H1 (cell line): Measurements from ENCODE around the gene ALKAL2. TPM values are rescaled to one million over a fixed set of nuclear protein-coding genes. Genes with fewer than 3 reads are reported as not detected.

Source experiments
- CTCF ChIA-PET: fragments of 300-600 bp; sonication (Branson Sonifier 250); formaldehyde crosslinking; loops from one replicate; lab custom pipeline; 2021; ENCODE audit not compliant: partially characterized antibody; lab: Charles Lee
- POLR2A ChIA-PET: fragments of 300-600 bp; sonication (Branson Sonifier 250); formaldehyde crosslinking; loops from one replicate; lab custom pipeline; 2021; ENCODE audit warnings: inconsistent platforms; ENCODE audit not compliant: partially characterized antibody; lab: Charles Lee
- DNase-seq, 2 experiments: peaks; one replicate each; pipeline versions ENCODE4 v3.0.0 to v3.0.0-alpha.2; 2010 to 2022; ENCODE audit warnings: low spot score in 2 of 2, low read depth in 1 of 2, mixed read lengths in 1 of 2
- FAIRE-seq: peaks from 2 replicates; lab custom pipeline; 2011; peaks lifted over from hg19 to GRCh38; lab: Jason Lieb, UNC
- H2AFZ ChIP-seq: 2 replicates; pipeline ENCODE4 v1.8.1; 2012; ENCODE audit warnings: low read length, inconsistent platforms
- H2AK5ac ChIP-seq: 2 replicates; pipeline ENCODE4 v1.6.1; 2013; ENCODE audit warnings: low read depth, low read length
- H2BK120ac ChIP-seq: replicated peaks from 2 replicates; pipeline ENCODE3; 2013; ENCODE audit warnings: low read depth, low read length, inconsistent platforms
- H2BK12ac ChIP-seq: 2 replicates; pipeline ENCODE4 v1.6.1; 2013; ENCODE audit warnings: low read depth, low read length
- H2BK15ac ChIP-seq: 2 replicates; pipeline ENCODE4 v1.6.1; 2013; ENCODE audit warnings: low read length
- H2BK20ac ChIP-seq: 2 replicates; pipeline ENCODE4 v1.6.1; 2013; ENCODE audit warnings: low read length
- H2BK5ac ChIP-seq: 2 replicates; pipeline ENCODE4 v1.6.1; 2013; ENCODE audit warnings: low read depth, low read length
- H3K14ac ChIP-seq: 2 replicates; pipeline ENCODE4 v1.6.1; 2013; ENCODE audit warnings: inconsistent platforms; ENCODE audit not compliant: insufficient read length
- H3K18ac ChIP-seq: 2 replicates; pipeline ENCODE4 v1.6.1; 2013; ENCODE audit warnings: low read length; ENCODE audit errors: extremely low read depth
- H3K23ac ChIP-seq: 2 replicates; pipeline ENCODE4 v1.6.1; 2013; ENCODE audit warnings: inconsistent platforms; ENCODE audit not compliant: insufficient read length
- H3K23me2 ChIP-seq: 2 replicates; pipeline ENCODE4 v1.6.1; 2013; ENCODE audit warnings: low read depth, low read length
- H3K27ac ChIP-seq: 2 replicates; pipeline ENCODE4 v1.6.1; 2011; ENCODE audit warnings: low read depth, low read length, inconsistent platforms
- H3K27me3 ChIP-seq, 4 experiments: replicated peaks in 1 of 4; 1 replicate in 1 of 4; 2 replicates in 3 of 4; pipeline versions ENCODE4 v1.6.1 to v1.8.1; 2011 to 2013; ENCODE audit warnings: low read length in 3 of 4, mild to moderate bottlenecking in 3 of 4, inconsistent platforms in 2 of 4, mixed read lengths in 2 of 4, moderate library complexity in 1 of 4; ENCODE audit not compliant: control insufficient read depth in 3 of 4, insufficient read depth in 3 of 4; ENCODE audit errors: extremely low read depth in 1 of 4
- H3K36me3 ChIP-seq, 4 experiments: 2 replicates each; pipeline versions ENCODE4 v1.6.1 to v1.8.1; 2011 to 2013; ENCODE audit warnings: mild to moderate bottlenecking in 4 of 4, low read length in 3 of 4, moderate library complexity in 2 of 4, control low read depth in 1 of 4, inconsistent platforms in 1 of 4; ENCODE audit not compliant: insufficient read depth in 4 of 4, control insufficient read depth in 2 of 4
- H3K4ac ChIP-seq: replicated peaks from 2 replicates; pipeline ENCODE3; 2013; ENCODE audit warnings: low read length, low read depth, mixed read lengths, inconsistent platforms; ENCODE audit not compliant: insufficient read length
- H3K4me1 ChIP-seq, 4 experiments: replicated peaks in 1 of 4; 1 replicate in 1 of 4; 2 replicates in 3 of 4; pipeline versions ENCODE4 v1.6.1 to v1.8.1; 2011 to 2013; ENCODE audit warnings: low read length in 3 of 4, inconsistent platforms in 2 of 4, mixed read lengths in 1 of 4; ENCODE audit not compliant: insufficient read depth in 4 of 4, control insufficient read depth in 3 of 4
- H3K4me2 ChIP-seq, 2 experiments: 2 replicates each; pipeline versions ENCODE4 v1.6.1 to v1.8.1; 2011 to 2013; ENCODE audit warnings: low read depth in 2 of 2, low read length in 2 of 2, control low read depth in 1 of 2, inconsistent platforms in 1 of 2, mild to moderate bottlenecking in 1 of 2; ENCODE audit not compliant: insufficient read depth in 1 of 2
- H3K4me3 ChIP-seq, 4 experiments: fragments of 200-600, 300-600 bp in 1 of 4; sonication (generic), shearing (Covaris generic), sonication (Bioruptor Twin) in 1 of 4; 2 replicates each; pipeline versions ENCODE4 v1.5.1 to v1.8.1; 2011 to 2016; ENCODE audit warnings: low read length in 4 of 4, low read depth in 3 of 4, control low read depth in 2 of 4, inconsistent platforms in 2 of 4, mild to moderate bottlenecking in 2 of 4, mixed read lengths in 1 of 4, moderate library complexity in 1 of 4; ENCODE audit not compliant: insufficient read depth in 2 of 4; ENCODE audit errors: extremely low read depth in 1 of 4
- H3K56ac ChIP-seq: replicated peaks from 2 replicates; pipeline ENCODE3; 2013; ENCODE audit warnings: low read depth, mild to moderate bottlenecking, mixed read lengths, low read length, inconsistent platforms; ENCODE audit not compliant: insufficient read length
- H3K79me1 ChIP-seq: 2 replicates; pipeline ENCODE4 v1.6.1; 2013; ENCODE audit warnings: low read depth, low read length, control low read depth
- H3K79me2 ChIP-seq, 2 experiments: 2 replicates each; pipeline versions ENCODE4 v1.6.1 to v1.8.1; 2012 to 2013; ENCODE audit warnings: low read length in 2 of 2, mild to moderate bottlenecking in 2 of 2, inconsistent platforms in 1 of 2; ENCODE audit not compliant: insufficient read depth in 2 of 2, control insufficient read depth in 1 of 2
- H3K9ac ChIP-seq, 4 experiments: replicated peaks in 1 of 4; 1 replicate in 1 of 4; 2 replicates in 3 of 4; pipeline versions ENCODE4 v1.6.1 to v1.8.1; 2011 to 2013; ENCODE audit warnings: low read depth in 3 of 4, low read length in 3 of 4, control low read depth in 2 of 4, mild to moderate bottlenecking in 2 of 4, moderate library complexity in 2 of 4, inconsistent platforms in 1 of 4; ENCODE audit errors: extremely low read depth in 1 of 4
- H3K9me3 ChIP-seq, 2 experiments: 2 replicates each; pipeline versions ENCODE4 v1.6.1 to v1.8.1; 2012 to 2013; ENCODE audit warnings: mild to moderate bottlenecking in 2 of 2, moderate library complexity in 2 of 2, control low read depth in 1 of 2, inconsistent platforms in 1 of 2, low read depth in 1 of 2, low read length in 1 of 2, mixed read lengths in 1 of 2; ENCODE audit not compliant: insufficient read depth in 2 of 2
- H4K20me1 ChIP-seq, 2 experiments: replicated peaks in 1 of 2; 2 replicates each; pipeline versions ENCODE3 to v1.8.1; 2011 to 2013; ENCODE audit warnings: inconsistent platforms in 2 of 2, low read length in 2 of 2, mild to moderate bottlenecking in 1 of 2; ENCODE audit not compliant: insufficient read depth in 2 of 2, control insufficient read depth in 1 of 2
- H4K5ac ChIP-seq: 2 replicates; pipeline ENCODE4 v1.6.1; 2013; ENCODE audit warnings: low read length, low read depth, mixed read lengths, inconsistent platforms; ENCODE audit not compliant: insufficient read length
- H4K8ac ChIP-seq: 2 replicates; pipeline ENCODE4 v1.8.0; 2013; ENCODE audit warnings: mild to moderate bottlenecking, moderate library complexity, low read length, inconsistent platforms; ENCODE audit not compliant: insufficient read depth; ENCODE audit errors: extremely low read depth
- H4K91ac ChIP-seq: replicated peaks from 2 replicates; pipeline ENCODE3; 2013; ENCODE audit warnings: low read length, mixed read lengths, inconsistent platforms; ENCODE audit not compliant: insufficient read length
- CEBPB ChIP-seq: IDR thresholded peaks from 2 replicates; pipeline ENCODE4 v1.6.1; 2012; ENCODE audit warnings: low read depth, low read length
- E2F6 ChIP-seq: IDR thresholded peaks from 2 replicates; pipeline ENCODE4 v1.6.1; 2012; ENCODE audit warnings: inconsistent platforms
- RNF2 ChIP-seq: fragments of 200-900, 300-1000 bp; sonication (generic); IDR thresholded peaks from 2 replicates; pipeline ENCODE4 v1.7.1; 2016; ENCODE audit warnings: borderline replicate concordance, low read depth, mild to moderate bottlenecking, antibody characterized with exemption, low read length; ENCODE audit not compliant: poor library complexity, severe bottlenecking; ENCODE audit errors: missing control alignments
- SIRT6 ChIP-seq: IDR thresholded peaks from one replicate; pipeline ENCODE4 v1.7.1; 2012; ENCODE audit warnings: low read length, inconsistent platforms
- SP2 ChIP-seq: IDR thresholded peaks from 2 replicates; pipeline ENCODE4 v1.6.1; 2012; ENCODE audit warnings: mild to moderate bottlenecking, low read length, inconsistent platforms
- TCF12 ChIP-seq: IDR thresholded peaks from 2 replicates; pipeline ENCODE4 v1.6.1; 2011; ENCODE audit warnings: low read depth, mild to moderate bottlenecking, low read length
- WGBS, 2 experiments: shearing (Covaris generic) in 1 of 2; methylation state at CpG; one replicate each; pipeline versions ENCODE4 v1.1.6 to v1.1.7; 2013 to 2015; ENCODE audit warnings: low lambda C conversion rate in 2 of 2, mixed read lengths in 2 of 2, inconsistent platforms in 1 of 2, low coverage in 1 of 2, missing lambda C conversion rate in 1 of 2; ENCODE audit not compliant: insufficient replicate concordance in 2 of 2, insufficient coverage in 1 of 2, insufficient read length in 1 of 2; ENCODE audit errors: extremely low coverage in 1 of 2, missing lambda C conversion rate in 1 of 2; 5-methylcytosine and 5-hydroxymethylcytosine counted together
- polyA plus RNA-seq, 7 experiments: library from polyadenylated mRNA; depleted of rRNA in 3 of 7; stranded (reverse) in 5 of 7; unstranded in 2 of 7; fragments of >200 nt in 5 of 7; fragments of 200-250 nt in 2 of 7; gene quantifications; 1 replicate in 5 of 7; 2 replicates in 1 of 7; 4 replicates in 1 of 7; pipeline versions ENCODE4 v1.2.1 to v1.2.3, GENCODE V29; 2011 to 2013; ENCODE audit warnings: missing spikeins in 2 of 7, mixed read lengths in 2 of 7
- total RNA-seq: library from RNA; stranded (reverse); fragmentation: NEBNext Ultra II Directional; extraction: Animal tissue kit (Norgen Biotek cat#: 25700); gene quantifications from 2 replicates; pipeline ENCODE4 v1.2.1, GENCODE V29; 2021

ALKAL2 gene
- total and polyA plus RNA-seq, 2 of the 8 experiments (the other 6 are each of a cell fraction or from before 2014, with no cell fraction given), result 4.6 to 11.5 TPM

DNA sequence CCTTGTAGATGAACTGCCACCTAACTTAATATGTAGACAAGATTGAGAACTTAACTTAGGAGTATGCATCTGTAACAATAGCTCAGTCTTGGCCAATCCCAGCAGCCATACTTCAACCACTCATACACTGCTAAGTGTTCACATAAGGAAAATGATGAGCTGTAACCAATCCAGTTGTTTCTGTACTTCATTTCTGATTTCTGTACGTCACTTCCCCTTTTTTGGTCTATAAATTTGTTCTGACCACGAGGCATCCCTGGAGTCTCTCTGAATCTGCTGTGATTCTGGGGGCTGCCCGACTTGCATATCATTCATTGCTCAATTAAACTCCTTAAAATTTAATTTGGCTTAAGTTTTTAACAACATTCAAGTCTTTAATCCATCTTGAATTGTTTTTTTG lies 30.5 kb downstream of the ALKAL2 start:
- no peak for TF ChIP-seq SP2
- TF ChIP-seq SIRT6, result no peak
- TF ChIP-seq TCF12, result no peak
- no peak for TF ChIP-seq E2F6
- TF ChIP-seq RNF2, result no peak
- no peak for TF ChIP-seq CEBPB
- Histone ChIP-seq H2AFZ (no peak overlapping the region), H2AK5ac (no peak overlapping the region), H3K9me3 (peaks cover 11 to 12% of the 10 kb centered on the region in 2 experiments), H3K4ac (no peak overlapping the region), H2BK5ac (no peak overlapping the region), H3K79me2 (peaks cover 0 to 19% of the 10 kb centered on the region in 2 experiments; a peak in 2 of 4 replicates), H4K20me1 (peaks cover 0 to 5% of the 10 kb centered on the region in 2 experiments), H3K14ac (no peak overlapping the region), H3K23me2 (no peaks in the 10 kb centered on the region), H2BK15ac (no peak overlapping the region), H3K18ac (no peak overlapping the region), H3K27me3 (no peaks in the 10 kb centered on the region; a peak in 1 of 7 replicates), H3K9ac (no peak overlapping the region), H3K4me2 (no peak overlapping the region), H3K4me3 (no peak overlapping the region), H4K91ac (no peak overlapping the region), H2BK20ac (no peak overlapping the region), H2BK120ac (no peak overlapping the region), H3K36me3 (peaks cover 0 to 18% (median 0%) of the 10 kb centered on the region in 4 experiments; a peak in 3 of 8 replicates), H3K4me1 (peaks cover 0 to 4% (median under 1%) of the 10 kb centered on the region in 4 experiments; a peak in 2 of 7 replicates), H3K23ac (no peak overlapping the region), H4K5ac (no peak overlapping the region), H4K8ac (no peak overlapping the region), H3K56ac (no peak overlapping the region), H3K79me1 (no peaks in the 10 kb centered on the region), H3K27ac (no peak overlapping the region), H2BK12ac (no peak overlapping the region)
- DNase-seq (no peak), FAIRE-seq (no peak)
- WGBS, 2 experiments, result 94% methylated on average over 3 of the region's 3 CpGs; no CpG with 5 or more reads in 1 of the 2 experiments
- POLR2A ChIA-PET, result no interaction called here
- CTCF ChIA-PET, result interaction anchor here (0.9 to 1.9 kb wide), 3 partner anchors 9 to 20 kb away, joined by 3 to 4 read pairs (median 4); no protein-coding TSS in a partner anchor
